Central memory CD8-positive, alpha-beta T cell (primary cell): ENCODE data around the gene RBMS3.

ENCODE experiments used
- ATAC-seq: fragments of 150-1000 bp; cut with Tn5 transposase; replicated peaks from 2 replicates; pipeline ENCODE4 v1.10.0; 2022; ENCODE audit warnings: mild to moderate bottlenecking, moderate FRiP score, moderate number of reproducible peaks; ENCODE audit not compliant: poor library complexity, severe bottlenecking; ENCODE audit errors: extremely low read depth
- DNase-seq, 2 donors: peaks; one replicate each; pipeline ENCODE4 v3.0.0; 2021; ENCODE audit warnings: low spot score in 2 of 2
- H3K27ac Mint-ChIP-seq: one replicate; pipeline ENCODE4 v1.8.0; 2022; ENCODE audit warnings: low read depth, mild to moderate bottlenecking, moderate library complexity, mixed read lengths
- H3K27me3 Mint-ChIP-seq: one replicate; pipeline ENCODE4 v1.8.0; 2022; ENCODE audit warnings: mixed read lengths
- H3K36me3 Mint-ChIP-seq: one replicate; pipeline ENCODE4 v1.8.0; 2022; ENCODE audit warnings: mild to moderate bottlenecking, moderate library complexity, mixed read lengths; ENCODE audit not compliant: insufficient read depth
- H3K4me1 Mint-ChIP-seq: one replicate; pipeline ENCODE4 v1.8.0; 2022; ENCODE audit warnings: mixed read lengths
- H3K4me3 Mint-ChIP-seq: one replicate; pipeline ENCODE4 v1.8.0; 2022; ENCODE audit warnings: mild to moderate bottlenecking, moderate library complexity, mixed read lengths
- H3K9me3 Mint-ChIP-seq: one replicate; pipeline ENCODE4 v1.8.0; 2022; ENCODE audit warnings: mixed read lengths

Gene RBMS3

GRCh38 chr3:29683018-29683993 lies 402.4 kb downstream of the RBMS3 start:
- Mint-ChIP-seq H3K4me1 (no peaks in the 10 kb centered on the region), H3K9me3 (peaks cover 7% of the 10 kb centered on the region), H3K36me3 (no peaks in the 10 kb centered on the region), H3K4me3 (no peak overlapping the region), H3K27me3 (no peaks in the 10 kb centered on the region), H3K27ac (no peak overlapping the region)
- ATAC-seq: no peak
- DNase-seq: no peak

- Mint-ChIP-seq H3K36me3 (no peaks in the 10 kb centered on the region), H3K9me3 (peaks cover 4% of the 10 kb centered on the region), H3K4me1 (no peaks in the 10 kb centered on the region), H3K27me3 (no peaks in the 10 kb centered on the region), H3K4me3 (no peak overlapping the region), H3K27ac (no peak overlapping the region)
- no peak for DNase-seq
- no peak for ATAC-seq
Measured at GRCh38 chr3:29686889-29687592, 406.2 kb downstream of the RBMS3 start.

- no peaks in the 10 kb centered on the region for H3K36me3 Mint-ChIP-seq
- H3K27ac Mint-ChIP-seq: no peak overlapping the region
- no peaks in the 10 kb centered on the region for H3K27me3 Mint-ChIP-seq
- no peak overlapping the region for H3K4me3 Mint-ChIP-seq
- DNase-seq (no peak), ATAC-seq (no peak)
- no peaks in the 10 kb centered on the region for H3K4me1 Mint-ChIP-seq
- no peaks in the 10 kb centered on the region for H3K9me3 Mint-ChIP-seq
Measured at GRCh38 chr3:29690686-29691353, 409.9 kb downstream of the RBMS3 start.

- H3K9me3 Mint-ChIP-seq: no peaks in the 10 kb centered on the region
- no peak overlapping the region for H3K27ac Mint-ChIP-seq
- no peak for DNase-seq
- H3K36me3 Mint-ChIP-seq: no peaks in the 10 kb centered on the region
- no peak overlapping the region for H3K4me3 Mint-ChIP-seq
- no peaks in the 10 kb centered on the region for H3K27me3 Mint-ChIP-seq
- ATAC-seq: no peak
- H3K4me1 Mint-ChIP-seq: no peaks in the 10 kb centered on the region
Measured at GRCh38 chr3:29693863-29694262, 413.0 kb downstream of the RBMS3 start.

GRCh38 chr3:29694331-29694730 lies 413.5 kb downstream of the RBMS3 start:
- no peaks in the 10 kb centered on the region for H3K9me3 Mint-ChIP-seq
- H3K27ac Mint-ChIP-seq: no peak overlapping the region
- no peaks in the 10 kb centered on the region for H3K4me1 Mint-ChIP-seq
- no peak for ATAC-seq
- DNase-seq: no peak
- no peak overlapping the region for H3K4me3 Mint-ChIP-seq
- no peaks in the 10 kb centered on the region for H3K36me3 Mint-ChIP-seq
- no peaks in the 10 kb centered on the region for H3K27me3 Mint-ChIP-seq

GRCh38 chr3:29694783-29695182 lies 413.9 kb downstream of the RBMS3 start:
- H3K4me1 Mint-ChIP-seq: no peaks in the 10 kb centered on the region
- H3K27me3 Mint-ChIP-seq: no peaks in the 10 kb centered on the region
- no peak overlapping the region for H3K27ac Mint-ChIP-seq
- DNase-seq: no peak
- no peaks in the 10 kb centered on the region for H3K36me3 Mint-ChIP-seq
- ATAC-seq: no peak
- no peak overlapping the region for H3K4me3 Mint-ChIP-seq
- H3K9me3 Mint-ChIP-seq: no peaks in the 10 kb centered on the region

- DNase-seq: no peak
- H3K4me3 Mint-ChIP-seq: no peak overlapping the region
- H3K9me3 Mint-ChIP-seq: peaks cover under 1% of the 10 kb centered on the region
- H3K27ac Mint-ChIP-seq: no peak overlapping the region
- no peaks in the 10 kb centered on the region for H3K4me1 Mint-ChIP-seq
- ATAC-seq: no peak
- H3K36me3 Mint-ChIP-seq: no peaks in the 10 kb centered on the region
- H3K27me3 Mint-ChIP-seq: no peaks in the 10 kb centered on the region
Measured at GRCh38 chr3:29695201-29695600, 414.3 kb downstream of the RBMS3 start.

GRCh38 chr3:29695643-29696198 lies 414.9 kb downstream of the RBMS3 start:
- Mint-ChIP-seq H3K4me3 (no peak overlapping the region), H3K4me1 (no peaks in the 10 kb centered on the region), H3K9me3 (peaks cover 6% of the 10 kb centered on the region), H3K27ac (no peak overlapping the region), H3K36me3 (no peaks in the 10 kb centered on the region), H3K27me3 (no peaks in the 10 kb centered on the region)
- no peak for DNase-seq
- no peak for ATAC-seq

- no peak overlapping the region for H3K27ac Mint-ChIP-seq
- H3K4me1 Mint-ChIP-seq: no peaks in the 10 kb centered on the region
Measured at GRCh38 chr3:29696311-29696710, 415.4 kb downstream of the RBMS3 start.

GRCh38 chr3:29697989-29698388 lies 417.1 kb downstream of the RBMS3 start:
- Mint-ChIP-seq H3K4me1 (no peaks in the 10 kb centered on the region), H3K27me3 (no peaks in the 10 kb centered on the region), H3K27ac (no peak overlapping the region), H3K4me3 (no peak overlapping the region), H3K36me3 (no peaks in the 10 kb centered on the region), H3K9me3 (peaks cover 9% of the 10 kb centered on the region)
- DNase-seq (no peak), ATAC-seq (no peak)

More at GRCh38 chr3:29696311-29696710, 415.4 kb downstream of the RBMS3 start:
- no peaks in the 10 kb centered on the region for H3K27me3 Mint-ChIP-seq
- no peak overlapping the region for H3K4me3 Mint-ChIP-seq
- DNase-seq (no peak), ATAC-seq (no peak)
- H3K36me3 Mint-ChIP-seq: no peaks in the 10 kb centered on the region
- H3K9me3 Mint-ChIP-seq: peaks cover 8% of the 10 kb centered on the region

- Mint-ChIP-seq H3K36me3 (no peaks in the 10 kb centered on the region), H3K9me3 (peaks cover 12% of the 10 kb centered on the region), H3K27me3 (no peaks in the 10 kb centered on the region), H3K4me1 (no peaks in the 10 kb centered on the region), H3K27ac (no peak overlapping the region), H3K4me3 (no peak overlapping the region)
- no peak for ATAC-seq
- no peak for DNase-seq
Measured at GRCh38 chr3:29700256-29700655, 419.4 kb downstream of the RBMS3 start.

GRCh38 chr3:29701326-29701983 lies 420.6 kb downstream of the RBMS3 start:
- no peak for ATAC-seq
- no peak for DNase-seq
- no peak overlapping the region for H3K27ac Mint-ChIP-seq
- no peaks in the 10 kb centered on the region for H3K4me1 Mint-ChIP-seq
- no peaks in the 10 kb centered on the region for H3K36me3 Mint-ChIP-seq
- peaks cover 12% of the 10 kb centered on the region for H3K9me3 Mint-ChIP-seq
- no peak overlapping the region for H3K4me3 Mint-ChIP-seq
- no peaks in the 10 kb centered on the region for H3K27me3 Mint-ChIP-seq
